GM12878 (cell line): ENCODE data around the gene FDX2. TPM values are rescaled to one million over a fixed set of nuclear protein-coding genes. Genes with fewer than 3 reads are reported as not detected.
A peak's percentile ranks its signal among the peaks of the same experiment; 100 is the strongest.

Experiments
- ATAC-seq: fragments of 200-7000 bp; cut with Tn5 transposase; 3 replicates; pipeline ENCODE4 v1.9.1; 2020; ENCODE audit warnings: mild to moderate bottlenecking, moderate library complexity
- BruUV-seq: library from RNA; stranded (reverse); fragments of 400-500 nt; replicated peaks from 2 replicates; lab custom pipeline; 2021; lab: Mats Ljungman, UMichigan
- CTCF ChIA-PET: fragments of 300-600 bp; sonication (Branson Sonifier 250); formaldehyde crosslinking; extraction: SDS; loops from one replicate; lab custom pipeline; 2021; ENCODE audit warnings: inconsistent platforms; lab: Yijun Ruan, JAX
- POLR2A ChIA-PET: fragments of 350-600 bp; formaldehyde crosslinking; extraction: SDS; loops from one replicate; lab custom pipeline; 2021; ENCODE audit warnings: inconsistent platforms; lab: Charles Lee
- RAD21 ChIA-PET: fragments of 300-600 bp; sonication (Branson Sonifier 250); formaldehyde crosslinking; loops from one replicate; lab custom pipeline; 2023; ENCODE audit warnings: antibody characterized with exemption; ENCODE audit not compliant: unreplicated experiment; lab: Charles Lee
- SMC1A ChIA-PET: fragments of 300-600 bp; sonication (Branson Sonifier 250); formaldehyde crosslinking; loops from one replicate; lab custom pipeline; 2023; ENCODE audit not compliant: unreplicated experiment, uncharacterized antibody; lab: Charles Lee
- DNase-seq: peaks from one replicate; pipeline ENCODE4 v3.0.0-alpha.2; 2011; ENCODE audit warnings: low read depth, low spot score
- FAIRE-seq: peaks from 3 replicates; lab custom pipeline; 2011; peaks lifted over from hg19 to GRCh38; lab: Jason Lieb, UNC
- H2AFZ ChIP-seq: 2 replicates; pipeline ENCODE4 v1.6.0; 2011; ENCODE audit warnings: low read depth, low read length, control low read depth; ENCODE audit not compliant: control insufficient read depth
- H3K27ac ChIP-seq: 2 replicates; pipeline ENCODE4 v1.5.1; 2011; ENCODE audit warnings: control low read depth; ENCODE audit not compliant: control insufficient read depth, insufficient read depth
- H3K27me3 ChIP-seq, 2 experiments: replicated peaks in 1 of 2; 2 replicates each; pipeline versions ENCODE4 v1.6.0 to v1.6.1; 2011; ENCODE audit warnings: low read length in 1 of 2; ENCODE audit not compliant: control insufficient read depth in 2 of 2, insufficient read depth in 2 of 2
- H3K36me3 ChIP-seq, 2 experiments: 2 replicates each; pipeline ENCODE4 v1.5.1; 2011; ENCODE audit warnings: low read length in 1 of 2; ENCODE audit not compliant: control insufficient read depth in 2 of 2, insufficient read depth in 2 of 2
- H3K4me1 ChIP-seq: 2 replicates; pipeline ENCODE4 v1.6.1; 2011; ENCODE audit warnings: mild to moderate bottlenecking, low read length, moderate library complexity, mixed read lengths; ENCODE audit not compliant: control insufficient read depth, insufficient read depth
- H3K4me2 ChIP-seq: 2 replicates; pipeline ENCODE4 v1.6.0; 2011; ENCODE audit warnings: control low read depth; ENCODE audit not compliant: control insufficient read depth, insufficient read depth
- H3K4me3 ChIP-seq: fragments of 200-600 bp; sonication (generic); 2 replicates; pipeline ENCODE4 v1.5.1; 2016
- H3K79me2 ChIP-seq: 2 replicates; pipeline ENCODE4 v1.6.0; 2011; ENCODE audit warnings: low read length; ENCODE audit not compliant: control insufficient read depth, insufficient read depth
- H3K9ac ChIP-seq: 2 replicates; pipeline ENCODE4 v1.8.0; 2011; ENCODE audit warnings: low read length, control low read depth, mixed read lengths; ENCODE audit not compliant: control insufficient read depth, insufficient read depth
- H3K9me3 ChIP-seq: replicated peaks from 3 replicates; pipeline ENCODE4 v1.5.1; 2011; ENCODE audit warnings: mild to moderate bottlenecking, low read length; ENCODE audit not compliant: control insufficient read depth, insufficient read depth
- H4K20me1 ChIP-seq: 2 replicates; pipeline ENCODE4 v1.6.0; 2011; ENCODE audit not compliant: control insufficient read depth, insufficient read depth
- EGR1 ChIP-seq, 2 experiments: IDR thresholded peaks; 1 replicate in 1 of 2; 2 replicates in 1 of 2; pipeline ENCODE4 v1.6.1; 2011 to 2012; ENCODE audit warnings: low read depth in 2 of 2, low read length in 2 of 2, borderline replicate concordance in 1 of 2, mild to moderate bottlenecking in 1 of 2, moderate library complexity in 1 of 2
- GATAD2B ChIP-seq: fragments of 450-650 bp; conservative IDR thresholded peaks from 2 replicates; pipeline ENCODE4 v1.6.1; 2017; ENCODE audit warnings: low read depth, mild to moderate bottlenecking, moderate library complexity
- KDM1A ChIP-seq: fragments of 200-600 bp; sonication (generic); IDR thresholded peaks from 2 replicates; pipeline ENCODE4 v1.6.1; 2016; ENCODE audit warnings: borderline replicate concordance
- MAX ChIP-seq: IDR thresholded peaks from 2 replicates; pipeline ENCODE4 v1.6.1; 2012; ENCODE audit warnings: low read depth, low read length, improper control_type of control experiment
- TCF7 ChIP-seq: IDR thresholded peaks from 2 replicates; pipeline ENCODE4 v1.6.1; 2014; ENCODE audit warnings: antibody characterized with exemption, borderline replicate concordance
- ZBTB40 ChIP-seq: fragments of 450-650 bp; IDR thresholded peaks from 2 replicates; pipeline ENCODE4 v1.6.1; 2016; ENCODE audit warnings: mild to moderate bottlenecking, moderate library complexity, borderline replicate concordance
- WGBS: methylation state at CpG from one replicate; pipeline ENCODE4 v1.1.6; 2016; ENCODE audit warnings: low lambda C conversion rate; ENCODE audit not compliant: insufficient replicate concordance, insufficient coverage; ENCODE audit errors: missing lambda C conversion rate; 5-methylcytosine and 5-hydroxymethylcytosine counted together
- in situ Hi-C: fragments of 300-500 bp; cut with MboI; formaldehyde crosslinking; loops from 9 replicates; pipeline ENCODE4 v1.14.3; 2018; ENCODE audit warnings: mixed read lengths
- intact Hi-C: fragments of 100-400 bp; cut with micrococcal nuclease; formaldehyde crosslinking; loops from one replicate; pipeline ENCODE4 v1.14.2; 2022; ENCODE audit not compliant: unreplicated experiment
- polyA plus RNA-seq, 11 experiments: library from polyadenylated mRNA; depleted of rRNA in 4 of 11; unstranded in 6 of 11; stranded (reverse) in 5 of 11; fragments of >200 nt; fragmentation: Nextera tagmentation in 4 of 11; fragmentation: Illumina TruSeq in 1 of 11; extraction: Ambion mirVana in 4 of 11; extraction: Trizol in 1 of 11; gene quantifications; 1 replicate in 1 of 11; 2 replicates in 10 of 11; pipeline versions ENCODE4 v1.2.1 to v1.2.3, GENCODE V29; 2011 to 2016; ENCODE audit warnings: inconsistent platforms in 2 of 11, missing spikeins in 2 of 11, low read depth in 1 of 11
- total RNA-seq, 4 experiments: library from RNA; depleted of rRNA in 3 of 4; stranded (reverse); fragments of >200 nt in 3 of 4; fragmentation: Illumina TruSeq in 1 of 4; extraction: Trizol in 1 of 4; gene quantifications; 2 replicates each; pipeline versions ENCODE4 v1.2.1 to v1.2.3, GENCODE V29; 2013 to 2021

FDX2 gene
- total and polyA plus RNA-seq, 10 of the 15 experiments (the other 5 are each of a cell fraction or from before 2014, with no cell fraction given): 1.4 to 50.4 (median 24.7) TPM

GRCh38 chr19:10289836-10290356 is 25.9 kb downstream of the FDX2 start, which contains the start of gene ICAM5:
Gene ICAM5, plus strand, starts transcription at chr19:10289952. Its CDS starts 92 bp downstream, at chr19:10290044.
- H3K27ac ChIP-seq: peak within 1 kb of the TSS; percentile 24; the same call in 1 of the 2 replicates
- peak within 1 kb of the TSS; percentile 49; the same call in 1 of the 2 replicates for H3K9ac ChIP-seq
- peak within 1 kb of the TSS; percentile 98 for H3K4me2 ChIP-seq
- H3K27me3 ChIP-seq: peaks cover 3 to 16% of the 10 kb centered on the region in 2 experiments
- DNase-seq (no peak), FAIRE-seq (no peak), ATAC-seq (peak; percentile 5; the same call in 2 of the 3 replicates)
- peak within 1 kb of the TSS; percentile 77 for H3K4me3 ChIP-seq
- CTCF ChIA-PET: interaction anchor here (0.6 to 5.9 kb wide), 15 partner anchors 9 to 279 kb away, joined by 3 to 72 read pairs (median 4); partner anchors contain the start of gene ICAM1
- H2AFZ ChIP-seq: peak within 1 kb of the TSS; percentile 94
- TF ChIP-seq TCF7 (no peak), EGR1 (IDR thresholded peaks at IDR 0.05; ENCODE audit: borderline replicate concordance in 1 of 2, low read depth in 2 of 2, low read length in 2 of 2) (0 out of 3 replicates have a peak, but pooled peaks of 1 of the 2 experiments have one; percentile 5), ZBTB40 (no peak), KDM1A (no peak), GATAD2B (0 out of 2 replicates have a peak, but pooled peaks have one; percentile 32), MAX (no peak)
- H3K4me1 ChIP-seq: peaks cover 65% of the 10 kb centered on the region
- in situ Hi-C loops (no loop called here), intact Hi-C loops (no loop called here)
- WGBS: under 1% methylated on average over 27 of the region's 45 CpGs
- peaks cover 9 to 13% of the 10 kb centered on the region in 2 experiments; a peak in 3 of 4 replicates for H3K36me3 ChIP-seq
- H4K20me1 ChIP-seq: peaks cover 9% of the 10 kb centered on the region; the same call in 1 of the 2 replicates
- no peaks in the 10 kb centered on the region for H3K79me2 ChIP-seq
- SMC1A ChIA-PET: interaction anchor here (0.6 to 2.2 kb wide), 16 partner anchors 9 to 99 kb away, joined by 3 to 27 read pairs (median 4); partner anchors contain the start of genes ICAM1 and TYK2
- POLR2A ChIA-PET: interaction anchor here (0.5 to 5.5 kb wide), 19 partner anchors 9 to 369 kb away, joined by 3 to 69 read pairs (median 6); partner anchors contain the start of genes CDC37, CDKN2D, FDX2 and ICAM1
- RAD21 ChIA-PET: interaction anchor here (0.7 to 5.4 kb wide), 17 partner anchors 9 to 193 kb away, joined by 3 to 119 read pairs (median 4); partner anchors contain the start of genes ICAM1, MRPL4, RAVER1 and TYK2
- no peaks in the 10 kb centered on the region; the same call in 2 of the 3 replicates for H3K9me3 ChIP-seq
- BruUV-seq: no TSS peak
